Tibial nerve (tissue), 4 donors: ENCODE data around the gene LTB4R2. TPM values are rescaled to one million over a fixed set of nuclear protein-coding genes. Genes with fewer than 3 reads are reported as not detected.
A peak's percentile ranks its signal among the peaks of the same experiment; 100 is the strongest.
"Not testable (repeated sequence)": the region's sequence is repeated elsewhere in the genome, so short reads cannot be mapped to it uniquely, and the experiment has no call there.

Source experiments
- DNase-seq, 2 donors: peaks; one replicate each; pipeline ENCODE4 v3.0.0-alpha.2; 2019; ENCODE audit warnings: low spot score in 2 of 2
- H3K27ac ChIP-seq, 4 donors: fragments of 200-600 bp; sonication (generic) in 3 of 4; one replicate each; pipeline ENCODE4 v1.5.1; 2017 to 2019; ENCODE audit warnings: mild to moderate bottlenecking in 1 of 4
- H3K27me3 ChIP-seq, 2 donors: fragments of 200-600 bp; sonication (generic) in 1 of 2; one replicate each; pipeline versions ENCODE4 v1.5.1 to v1.6.0; 2017 to 2019
- H3K36me3 ChIP-seq, 3 donors: fragments of 200-600 bp; sonication (generic); one replicate each; pipeline ENCODE4 v1.5.1; 2018 to 2019
- H3K4me1 ChIP-seq, 4 donors: fragments of 200-600 bp; sonication (generic) in 3 of 4; one replicate each; pipeline ENCODE4 v1.5.1; 2017 to 2019
- H3K4me3 ChIP-seq, 4 donors: fragments of 200-600 bp; sonication (generic) in 3 of 4; one replicate each; pipeline ENCODE4 v1.5.1; 2017 to 2019; ENCODE audit warnings: mild to moderate bottlenecking in 1 of 4, moderate library complexity in 1 of 4
- H3K9me3 ChIP-seq, 4 donors: fragments of 200-600 bp; sonication (generic) in 3 of 4; one replicate each; pipeline ENCODE4 v1.5.1; 2017 to 2019
- CTCF ChIP-seq, 5 experiments: fragments of 200-600 bp in 3 of 5; fragments of 450-650 bp in 2 of 5; sonication (generic) in 3 of 5; IDR thresholded peaks; one replicate each; pipeline ENCODE4 v1.5.1; 2016 to 2019; ENCODE audit warnings: antibody characterized with exemption in 5 of 5, mild to moderate bottlenecking in 3 of 5, moderate library complexity in 2 of 5
- EP300 ChIP-seq, 2 donors: sonication (generic); formaldehyde crosslinking; IDR thresholded peaks; one replicate each; pipeline ENCODE4 v1.6.1; 2017; ENCODE audit warnings: antibody characterized with exemption in 2 of 2, mild to moderate bottlenecking in 1 of 2
- POLR2A ChIP-seq, 2 donors: fragments of 450-650 bp; IDR thresholded peaks; one replicate each; pipeline ENCODE4 v1.6.1; 2017; ENCODE audit warnings: antibody characterized with exemption in 2 of 2, mild to moderate bottlenecking in 2 of 2, moderate library complexity in 2 of 2
- WGBS, 2 donors: methylation state at CpG; one replicate each; pipeline ENCODE4 v1.1.5; 2018; 5-methylcytosine and 5-hydroxymethylcytosine counted together
- small RNA-seq: library from RNA; depleted of rRNA; stranded (forward); fragments of <200 nt; gene quantifications from one replicate; pipeline ENCODE3, GENCODE V24; 2016
- total RNA-seq, 4 donors: library from RNA; depleted of rRNA; stranded (reverse); fragments of >200 nt; gene quantifications; one replicate each; pipeline ENCODE4 v1.1.0, GENCODE V29; 2016

The LTB4R2 gene
- total RNA-seq, 4 donors from 2014 or later, result 15.5 to 31.5 (median 20.2) TPM

GRCh38 chr14:24353559-24354481, 43.9 kb downstream of the LTB4R2 start:
- DNase-seq, result no peak
- no peaks in the 10 kb centered on the region for H3K4me1 ChIP-seq
- peak overlapping the region in 2 of 4 donors; percentile 33 to 48 for H3K27ac ChIP-seq
- TF ChIP-seq EP300 (IDR thresholded peaks at IDR 0.05), result peak in 1 of 2 donors; percentile 18
- TF ChIP-seq POLR2A (IDR thresholded peaks at IDR 0.05), result no peak
- no peaks in the 10 kb centered on the region for H3K9me3 ChIP-seq
- 68 to 73% methylated on average over 5 of the region's 5 CpGs for WGBS, 2 donors
- H3K4me3 ChIP-seq, result no peak overlapping the region
- no peaks in the 10 kb centered on the region for H3K36me3 ChIP-seq
- peaks cover 0 to 13% of the 10 kb centered on the region in 2 donors for H3K27me3 ChIP-seq

GRCh38 chr14:24354482-24354825, 44.5 kb downstream of the LTB4R2 start:
- not testable (repeated sequence) for H3K4me1 ChIP-seq, H3K9me3 ChIP-seq, H3K36me3 ChIP-seq, DNase-seq, H3K4me3 ChIP-seq
- WGBS, 2 donors, result 84 to 89% methylated on average over 3 of the region's 3 CpGs
- peaks cover 0 to 13% of the 10 kb centered on the region in 2 donors for H3K27me3 ChIP-seq
- H3K27ac ChIP-seq, result peak overlapping the region in 2 of 4 donors; percentile 33 to 48

GRCh38 chr14:24355009-24355408, 45.1 kb downstream of the LTB4R2 start:
- no peaks in the 10 kb centered on the region for H3K9me3 ChIP-seq
- H3K4me3 ChIP-seq, result no peak overlapping the region
- peaks cover 0 to 13% of the 10 kb centered on the region in 2 donors for H3K27me3 ChIP-seq
- no peaks in the 10 kb centered on the region for H3K36me3 ChIP-seq
- no peak overlapping the region for H3K27ac ChIP-seq
- 90 to 92% methylated on average over 7 of the region's 7 CpGs for WGBS, 2 donors
- TF ChIP-seq POLR2A (IDR thresholded peaks at IDR 0.05), result no peak
- TF ChIP-seq CTCF (IDR thresholded peaks at IDR 0.05), result no peak
- TF ChIP-seq EP300 (IDR thresholded peaks at IDR 0.05), result no peak
- no peak for DNase-seq
- H3K4me1 ChIP-seq, result no peaks in the 10 kb centered on the region

GRCh38 chr14:24356208-24356607, 46.3 kb downstream of the LTB4R2 start:
- DNase-seq, result no peak
- Histone ChIP-seq H3K27ac (no peak overlapping the region), H3K4me3 (no peak overlapping the region), H3K36me3 (no peaks in the 10 kb centered on the region), H3K9me3 (no peaks in the 10 kb centered on the region), H3K27me3 (peaks cover 0 to 13% of the 10 kb centered on the region in 2 donors), H3K4me1 (no peaks in the 10 kb centered on the region)
- TF ChIP-seq EP300 (IDR thresholded peaks at IDR 0.05) (no peak), CTCF (IDR thresholded peaks at IDR 0.05) (no peak), POLR2A (IDR thresholded peaks at IDR 0.05) (no peak)
- 79 to 94% methylated on average over 4 of the region's 4 CpGs for WGBS, 2 donors

- peaks cover 0 to 6% (median under 1%) of the 10 kb centered on the region in 4 donors for H3K4me1 ChIP-seq
- H3K4me3 ChIP-seq, result no peak overlapping the region
- TF ChIP-seq POLR2A (IDR thresholded peaks at IDR 0.05), result no peak
- no peak overlapping the region for H3K27ac ChIP-seq
- no peaks in the 10 kb centered on the region for H3K27me3 ChIP-seq
- no peaks in the 10 kb centered on the region for H3K36me3 ChIP-seq
- H3K9me3 ChIP-seq, result no peaks in the 10 kb centered on the region
- DNase-seq, result no peak
- 91 to 94% methylated on average over 3 of the region's 3 CpGs for WGBS, 2 donors
Observed at GRCh38 chr14:24360281-24360680, 50.3 kb downstream of the LTB4R2 start.

GRCh38 chr14:24361326-24361725, 51.4 kb downstream of the LTB4R2 start:
- WGBS, 2 donors, result 61 to 67% methylated on average over 2 of the region's 2 CpGs
- Histone ChIP-seq H3K27ac (no peak overlapping the region), H3K4me1 (peaks cover 0 to 16% (median 5%) of the 10 kb centered on the region in 4 donors), H3K9me3 (no peaks in the 10 kb centered on the region), H3K4me3 (no peak overlapping the region), H3K27me3 (no peaks in the 10 kb centered on the region), H3K36me3 (no peaks in the 10 kb centered on the region)
- DNase-seq, result no peak
- TF ChIP-seq CTCF (IDR thresholded peaks at IDR 0.05) (no peak), EP300 (IDR thresholded peaks at IDR 0.05) (no peak), POLR2A (IDR thresholded peaks at IDR 0.05) (no peak)

Small RNA genes within 50 kb of the gene (small RNA-seq; reads per million reads assigned to genes)
- not detected for gene RF00026

Other genes with a start within 250 kb of the LTB4R2 start
- not detected for gene CPNE6, start 238.6 kb upstream of the LTB4R2 start, total RNA-seq
- gene PCK2, start 215.8 kb upstream of the LTB4R2 start, total RNA-seq, result 10 to 100 TPM; 28.9 to 49.2 (median 34.3) TPM
- 100 to 1,000 TPM in 2 of 4 donors, 10 to 100 TPM in 2; 68.9 to 126 (median 98.9) TPM for gene DCAF11, start 195.4 kb upstream of the LTB4R2 start, total RNA-seq
- gene NRL, start 195.2 kb upstream of the LTB4R2 start, total RNA-seq, result 1 to 10 TPM; 4.8 to 7.0 (median 5.9) TPM
- 1 to 10 TPM in 1 of 4 donors, under 1 TPM in 1, not detected in 2; 0.78 to 1.3 TPM for gene FITM1, start 179.5 kb upstream of the LTB4R2 start, total RNA-seq
- gene PSME1, start 173.9 kb upstream of the LTB4R2 start, total RNA-seq, result 100 to 1,000 TPM in 3 of 4 donors, 10 to 100 TPM in 1; 96.9 to 130 (median 110) TPM
- 10 to 100 TPM in 2 of 4 donors, 1 to 10 TPM in 2; 9.2 to 22.7 (median 14.4) TPM for gene EMC9, start 168.5 kb upstream of the LTB4R2 start, total RNA-seq
- gene PSME2, start 163.5 kb upstream of the LTB4R2 start, total RNA-seq, result 10 to 100 TPM; 33.7 to 64.0 (median 51.9) TPM
- 100 to 1,000 TPM in 1 of 4 donors, 10 to 100 TPM in 3; 33.5 to 112 (median 72.9) TPM for gene RNF31, start 162.6 kb upstream of the LTB4R2 start, total RNA-seq
- gene IRF9, start 148.9 kb upstream of the LTB4R2 start, total RNA-seq, result 100 to 1,000 TPM in 1 of 4 donors, 10 to 100 TPM in 3; 55.7 to 106 (median 65.8) TPM
- 10 to 100 TPM in 3 of 4 donors, 1 to 10 TPM in 1; 6.5 to 25.5 (median 16.3) TPM for gene REC8, start 138.1 kb upstream of the LTB4R2 start, total RNA-seq
- 10 to 100 TPM; 19.4 to 88.5 (median 26.9) TPM for gene IPO4, start 121.3 kb upstream of the LTB4R2 start, total RNA-seq
- gene TM9SF1, start 114.7 kb upstream of the LTB4R2 start, total RNA-seq, result 10 to 100 TPM; 46.8 to 61.3 (median 54.6) TPM
- not detected for gene TSSK4, start 104.4 kb upstream of the LTB4R2 start, total RNA-seq
- 100 to 1,000 TPM in 1 of 4 donors, 10 to 100 TPM in 3; 43.9 to 118 (median 82.1) TPM for gene CHMP4A, start 96.7 kb upstream of the LTB4R2 start, total RNA-seq
- 10 to 100 TPM; 16.5 to 48.3 (median 28.9) TPM for gene MDP1, start 94.1 kb upstream of the LTB4R2 start, total RNA-seq
- gene NEDD8, start 77.8 kb upstream of the LTB4R2 start, total RNA-seq, result 100 to 1,000 TPM in 2 of 4 donors, 10 to 100 TPM in 2; 68.6 to 109 (median 98.3) TPM
- 10 to 100 TPM; 46.5 to 63.4 (median 57.2) TPM for gene GMPR2, start 77.2 kb upstream of the LTB4R2 start, total RNA-seq
- gene TINF2, start 67.5 kb upstream of the LTB4R2 start, total RNA-seq, result 10 to 100 TPM; 53.9 to 66.4 (median 60.8) TPM
- gene TGM1, start 47.0 kb upstream of the LTB4R2 start, total RNA-seq, result 10 to 100 TPM; 13.5 to 53.5 (median 19.4) TPM
- gene RABGGTA, start 38.5 kb upstream of the LTB4R2 start, total RNA-seq, result 10 to 100 TPM; 36.5 to 68.4 (median 42.9) TPM
- gene DHRS1, start 10.4 kb upstream of the LTB4R2 start, total RNA-seq, result 10 to 100 TPM; 15.7 to 43.5 (median 22.6) TPM
- 10 to 100 TPM; 17.0 to 24.9 (median 20.4) TPM for gene NOP9, start 10.3 kb upstream of the LTB4R2 start, total RNA-seq
- 10 to 100 TPM in 3 of 4 donors, 1 to 10 TPM in 1; 9.4 to 34.5 (median 14.2) TPM for gene CIDEB, start 2.2 kb upstream of the LTB4R2 start, total RNA-seq
- gene LTB4R, start 1.4 kb downstream of the LTB4R2 start, total RNA-seq, result 10 to 100 TPM in 3 of 4 donors, 1 to 10 TPM in 1; 8.4 to 14.4 (median 11.8) TPM
- 10 to 100 TPM; 32.0 to 68.1 (median 53.2) TPM for gene ADCY4, start 24.9 kb downstream of the LTB4R2 start, total RNA-seq
- gene RIPK3, start 29.9 kb downstream of the LTB4R2 start, total RNA-seq, result 1 to 10 TPM; 4.0 to 9.6 (median 9.0) TPM
- 100 to 1,000 TPM in 2 of 4 donors, 10 to 100 TPM in 2; 58.6 to 132 (median 99.1) TPM for gene NFATC4, start 58.0 kb downstream of the LTB4R2 start, total RNA-seq
- 10 to 100 TPM; 17.4 to 24.7 (median 19.4) TPM for gene NYNRIN, start 88.9 kb downstream of the LTB4R2 start, total RNA-seq
- gene CBLN3, start 119.5 kb downstream of the LTB4R2 start, total RNA-seq, result 1 to 10 TPM; 2.1 to 6.9 (median 5.1) TPM
- gene KHNYN, start 119.8 kb downstream of the LTB4R2 start, total RNA-seq, result 100 to 1,000 TPM in 1 of 4 donors, 10 to 100 TPM in 3; 66.8 to 106 (median 84.5) TPM
- 10 to 100 TPM; 37.9 to 64.9 (median 60.8) TPM for gene SDR39U1, start 132.6 kb downstream of the LTB4R2 start, total RNA-seq
- gene CMA1, start 198.1 kb downstream of the LTB4R2 start, total RNA-seq, result not detected